ENCODE measurements around the gene ATG5.

The ATG5 gene

DNA sequence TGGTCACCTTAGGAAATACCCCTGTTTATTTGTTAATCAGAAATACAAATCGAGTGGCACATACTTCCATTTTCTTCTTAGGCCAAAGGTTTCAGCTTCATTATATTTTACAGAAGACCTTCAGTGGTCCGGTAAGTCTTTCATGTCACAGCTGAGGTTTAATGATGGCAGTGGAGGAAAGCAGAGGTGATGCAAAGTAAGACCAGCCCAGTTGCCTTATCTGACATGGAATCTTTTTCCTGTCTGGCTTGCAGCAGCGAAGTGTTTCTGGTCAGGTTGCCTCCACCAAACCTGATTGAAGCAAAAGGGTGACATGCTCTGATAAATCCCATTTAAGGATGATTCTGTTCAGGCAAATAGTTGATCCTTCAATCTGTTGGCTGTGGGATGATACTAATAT, 139.4 kb downstream of the ATG5 start:
- H3K9ac ChIP-seq (ENCODE audit: low read depth, low read length): no peak overlapping the region
- no peaks in the 10 kb centered on the region for H3K27me3 ChIP-seq (ENCODE audit: control insufficient read depth, insufficient read depth, low read length)
- H3K36me3 ChIP-seq (ENCODE audit: control insufficient read depth, insufficient read depth, low read length): no peaks in the 10 kb centered on the region
- H3K4me3 ChIP-seq (ENCODE audit: low read depth, low read length): no peak overlapping the region
- H3K9me3 ChIP-seq (ENCODE audit: control insufficient read depth, insufficient read depth, low read length): no peaks in the 10 kb centered on the region
- peaks cover 3% of the 10 kb centered on the region for H3K4me1 ChIP-seq (ENCODE audit: control insufficient read depth, insufficient read depth, low read length)

DNA sequence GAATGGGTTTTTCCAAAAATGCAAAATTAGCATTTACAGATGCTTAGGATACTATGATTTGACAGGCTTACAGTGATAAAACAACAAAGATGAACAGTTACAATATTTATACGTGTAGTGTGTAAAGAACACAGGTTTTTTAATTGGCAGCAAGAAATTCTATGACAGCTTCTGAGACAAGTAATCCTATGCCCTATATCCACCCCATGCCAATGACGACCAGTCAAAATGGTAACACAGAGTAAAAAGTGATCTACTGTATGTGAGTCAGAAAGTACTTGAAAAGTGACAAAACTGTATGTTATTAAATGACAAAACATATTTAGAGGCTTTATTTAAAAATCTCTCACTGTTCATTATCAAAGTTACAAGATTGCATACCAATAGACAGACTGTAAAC, 139.9 kb downstream of the ATG5 start:
- no peaks in the 10 kb centered on the region for H3K9me3 ChIP-seq (ENCODE audit: control insufficient read depth, insufficient read depth, low read length)
- no peak overlapping the region for H3K9ac ChIP-seq (ENCODE audit: low read depth, low read length)
- peaks cover 3% of the 10 kb centered on the region for H3K4me1 ChIP-seq (ENCODE audit: control insufficient read depth, insufficient read depth, low read length)
- no peaks in the 10 kb centered on the region for H3K36me3 ChIP-seq (ENCODE audit: control insufficient read depth, insufficient read depth, low read length)
- H3K4me3 ChIP-seq (ENCODE audit: low read depth, low read length): no peak overlapping the region
- no peaks in the 10 kb centered on the region for H3K27me3 ChIP-seq (ENCODE audit: control insufficient read depth, insufficient read depth, low read length)

DNA sequence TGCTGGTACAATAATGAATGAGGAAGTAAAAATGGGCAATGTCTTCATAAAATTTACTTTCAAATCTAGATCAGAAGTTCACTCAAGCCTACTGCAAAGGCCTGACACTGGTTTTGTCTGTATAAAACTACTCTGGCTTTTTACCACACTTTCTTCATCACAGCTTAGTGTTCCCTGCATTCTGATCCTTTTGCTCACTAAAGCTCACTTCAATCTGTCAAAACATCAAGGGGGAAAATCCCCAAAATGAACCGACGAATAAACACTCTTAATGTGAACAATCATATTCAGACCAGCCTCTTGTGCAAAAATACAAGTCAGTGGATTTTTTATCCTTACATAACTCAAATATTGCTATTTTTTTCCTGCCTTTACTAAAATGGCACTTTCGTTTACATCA, 140.9 kb downstream of the ATG5 start:
- H3K27me3 ChIP-seq (ENCODE audit: control insufficient read depth, insufficient read depth, low read length): no peaks in the 10 kb centered on the region
- no peaks in the 10 kb centered on the region for H3K9me3 ChIP-seq (ENCODE audit: control insufficient read depth, insufficient read depth, low read length)
- H3K4me3 ChIP-seq (ENCODE audit: low read depth, low read length): no peak overlapping the region
- peaks cover 3% of the 10 kb centered on the region for H3K4me1 ChIP-seq (ENCODE audit: control insufficient read depth, insufficient read depth, low read length)
- no peaks in the 10 kb centered on the region for H3K36me3 ChIP-seq (ENCODE audit: control insufficient read depth, insufficient read depth, low read length)
- H3K9ac ChIP-seq (ENCODE audit: low read depth, low read length): no peak overlapping the region

DNA sequence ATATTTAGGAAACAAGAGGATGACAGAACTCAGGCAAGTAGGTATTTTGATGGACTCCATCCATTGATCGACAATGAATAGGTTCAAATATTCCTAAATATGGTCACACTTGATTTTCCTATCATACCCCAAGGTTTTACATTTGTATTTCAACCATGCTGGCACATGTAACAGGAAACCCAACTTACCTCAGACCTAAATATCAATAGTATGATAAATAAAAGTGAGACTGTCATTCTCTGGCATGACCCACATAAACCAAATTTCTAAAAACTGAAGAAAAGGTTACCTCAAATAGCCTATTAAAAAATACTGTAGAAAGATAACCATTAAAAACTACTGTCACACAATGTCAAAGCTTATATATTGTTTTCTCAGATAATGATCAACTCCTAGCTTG, 142.1 kb downstream of the ATG5 start:
- Histone ChIP-seq H3K9me3 (ENCODE audit: control insufficient read depth, insufficient read depth, low read length) (no peaks in the 10 kb centered on the region), H3K4me3 (ENCODE audit: low read depth, low read length) (no peak overlapping the region)

DNA sequence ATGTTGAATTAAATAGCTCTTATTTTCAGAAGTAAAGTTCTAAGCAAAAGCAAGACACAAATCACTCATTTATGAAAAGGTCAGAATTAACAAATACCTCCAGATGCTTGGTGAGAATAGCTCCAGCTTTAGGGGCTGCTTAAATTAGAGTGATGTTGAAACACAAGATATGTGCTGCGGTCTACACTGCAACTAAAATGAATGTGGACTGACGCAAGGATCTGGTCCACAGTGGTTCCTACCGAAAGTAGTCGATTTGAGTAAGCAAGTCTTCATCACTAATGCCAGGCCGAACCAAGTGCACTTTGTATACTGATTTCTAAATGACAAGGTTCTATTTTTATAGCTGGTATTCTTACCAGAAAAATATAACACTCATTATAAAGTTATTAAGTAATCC, 143.1 kb downstream of the ATG5 start:
- Histone ChIP-seq H3K9me3 (ENCODE audit: control insufficient read depth, insufficient read depth, low read length) (no peaks in the 10 kb centered on the region), H3K4me1 (ENCODE audit: control insufficient read depth, insufficient read depth, low read length) (peaks cover 3% of the 10 kb centered on the region), H3K27me3 (ENCODE audit: control insufficient read depth, insufficient read depth, low read length) (no peaks in the 10 kb centered on the region), H3K36me3 (ENCODE audit: control insufficient read depth, insufficient read depth, low read length) (no peaks in the 10 kb centered on the region), H3K4me3 (ENCODE audit: low read depth, low read length) (no peak overlapping the region), H3K9ac (ENCODE audit: low read depth, low read length) (no peak overlapping the region)

More for the DNA sequence above, 142.1 kb downstream of the ATG5 start:
- Histone ChIP-seq H3K4me1 (ENCODE audit: control insufficient read depth, insufficient read depth, low read length) (peaks cover 3% of the 10 kb centered on the region), H3K36me3 (ENCODE audit: control insufficient read depth, insufficient read depth, low read length) (no peaks in the 10 kb centered on the region), H3K9ac (ENCODE audit: low read depth, low read length) (no peak overlapping the region), H3K27me3 (ENCODE audit: control insufficient read depth, insufficient read depth, low read length) (no peaks in the 10 kb centered on the region)

DNA sequence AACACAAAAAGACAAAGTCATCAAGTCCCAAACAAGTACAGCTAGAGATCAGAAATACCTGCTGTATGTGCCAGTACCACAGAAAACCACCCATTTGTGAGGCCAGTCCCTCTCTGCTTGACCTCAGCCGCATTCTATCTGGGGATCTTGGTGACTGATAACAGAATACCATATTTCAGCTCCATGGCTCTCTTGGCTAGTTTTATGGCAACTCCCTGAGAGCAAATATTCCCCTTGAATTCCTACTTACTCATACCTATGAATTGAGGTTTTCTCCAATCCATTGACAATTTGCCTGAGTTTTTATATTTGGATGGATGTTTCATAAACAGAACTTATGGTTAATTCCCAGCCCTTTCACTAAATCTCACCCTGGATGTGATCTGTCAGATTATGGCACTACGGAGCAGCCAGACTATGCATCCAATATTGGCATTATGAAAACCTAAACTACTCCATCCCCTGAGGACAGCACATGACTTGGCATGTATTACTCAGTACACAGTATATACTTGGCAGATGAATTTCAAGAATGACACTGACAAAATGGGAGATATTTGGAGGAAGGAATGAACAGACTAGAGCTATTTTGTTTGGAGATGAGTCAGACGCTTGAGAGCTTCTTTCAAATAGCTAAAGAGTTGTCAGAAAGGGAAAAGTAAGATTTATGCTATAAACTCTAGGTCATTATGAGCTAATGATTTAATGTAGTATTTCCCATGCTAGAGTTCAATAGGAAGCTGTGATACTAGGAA, 143.7 kb downstream of the ATG5 start:
- Histone ChIP-seq H3K27me3 (ENCODE audit: control insufficient read depth, insufficient read depth, low read length) (no peaks in the 10 kb centered on the region), H3K9me3 (ENCODE audit: control insufficient read depth, insufficient read depth, low read length) (no peaks in the 10 kb centered on the region), H3K4me1 (ENCODE audit: control insufficient read depth, insufficient read depth, low read length) (no peaks in the 10 kb centered on the region), H3K9ac (ENCODE audit: low read depth, low read length) (no peak overlapping the region), H3K36me3 (ENCODE audit: control insufficient read depth, insufficient read depth, low read length) (no peaks in the 10 kb centered on the region), H3K4me3 (ENCODE audit: low read depth, low read length) (no peak overlapping the region)

DNA sequence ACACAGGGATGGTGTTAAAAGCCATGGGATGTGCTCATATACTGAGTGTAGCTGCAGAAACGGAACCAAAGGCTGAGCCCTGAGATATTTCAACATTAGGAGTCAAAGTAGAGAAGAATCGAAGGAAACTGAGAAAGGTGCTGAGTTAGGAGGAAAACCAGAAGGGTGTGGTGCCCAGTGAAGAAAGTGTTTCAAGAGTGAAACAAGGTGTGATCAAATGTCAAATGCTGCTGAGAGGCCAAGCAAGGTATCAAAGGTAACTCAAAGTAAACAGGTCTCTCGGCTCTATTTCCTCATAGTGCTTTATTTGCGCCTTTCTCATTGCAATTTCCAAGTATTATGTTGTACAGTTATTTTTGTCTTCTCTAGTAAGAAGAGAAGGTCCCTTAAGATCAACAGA, 145.4 kb downstream of the ATG5 start:
- H3K9me3 ChIP-seq (ENCODE audit: control insufficient read depth, insufficient read depth, low read length): no peaks in the 10 kb centered on the region
- no peaks in the 10 kb centered on the region for H3K36me3 ChIP-seq (ENCODE audit: control insufficient read depth, insufficient read depth, low read length)
- no peaks in the 10 kb centered on the region for H3K4me1 ChIP-seq (ENCODE audit: control insufficient read depth, insufficient read depth, low read length)
- no peak overlapping the region for H3K4me3 ChIP-seq (ENCODE audit: low read depth, low read length)
- H3K9ac ChIP-seq (ENCODE audit: low read depth, low read length): no peak overlapping the region
- H3K27me3 ChIP-seq (ENCODE audit: control insufficient read depth, insufficient read depth, low read length): no peaks in the 10 kb centered on the region

DNA sequence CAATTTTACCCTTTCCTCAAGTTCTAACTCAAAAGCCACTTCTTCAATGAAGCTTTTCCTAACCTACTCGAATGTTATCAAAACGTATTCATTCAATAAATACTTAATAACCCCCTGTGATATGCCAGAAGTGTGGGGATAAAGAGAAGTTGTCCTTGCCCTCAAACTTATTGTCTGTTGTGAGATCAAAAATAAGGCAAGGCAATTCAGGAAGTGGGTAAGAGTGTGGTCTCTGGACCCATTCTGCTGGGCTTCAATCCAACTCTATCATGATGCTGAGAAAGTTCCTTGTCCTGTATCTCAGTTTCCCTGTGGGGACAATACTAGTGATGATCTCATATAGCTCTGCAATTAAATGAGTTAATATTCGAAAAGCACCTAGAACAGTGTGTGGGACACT, 146.7 kb downstream of the ATG5 start:
- no peak overlapping the region for H3K9ac ChIP-seq (ENCODE audit: low read depth, low read length)
- no peaks in the 10 kb centered on the region for H3K36me3 ChIP-seq (ENCODE audit: control insufficient read depth, insufficient read depth, low read length)
- no peak overlapping the region for H3K4me3 ChIP-seq (ENCODE audit: low read depth, low read length)
- H3K9me3 ChIP-seq (ENCODE audit: control insufficient read depth, insufficient read depth, low read length): no peaks in the 10 kb centered on the region
- no peaks in the 10 kb centered on the region for H3K27me3 ChIP-seq (ENCODE audit: control insufficient read depth, insufficient read depth, low read length)
- no peaks in the 10 kb centered on the region for H3K4me1 ChIP-seq (ENCODE audit: control insufficient read depth, insufficient read depth, low read length)

DNA sequence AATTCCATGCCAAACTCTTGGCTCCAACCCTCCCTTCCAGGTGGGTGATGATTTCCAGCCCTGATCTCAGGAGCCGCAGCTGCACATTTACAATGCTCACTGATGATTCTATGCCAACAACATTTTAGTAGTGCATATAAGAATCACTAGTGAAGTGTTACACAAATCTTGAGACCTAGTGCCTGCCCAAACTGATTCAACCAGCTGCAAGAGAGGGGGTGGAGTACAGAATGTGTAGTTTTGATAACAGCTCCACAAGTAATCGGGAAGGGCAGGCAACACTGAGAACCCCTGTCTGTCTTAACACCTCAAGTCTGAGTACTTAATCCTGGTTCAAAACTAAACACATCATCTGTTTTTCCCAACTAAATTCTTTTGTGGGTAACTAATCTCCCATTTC, 147.8 kb downstream of the ATG5 start:
- Histone ChIP-seq H3K9me3 (ENCODE audit: control insufficient read depth, insufficient read depth, low read length) (no peaks in the 10 kb centered on the region), H3K9ac (ENCODE audit: low read depth, low read length) (no peak overlapping the region), H3K36me3 (ENCODE audit: control insufficient read depth, insufficient read depth, low read length) (no peaks in the 10 kb centered on the region), H3K4me1 (ENCODE audit: control insufficient read depth, insufficient read depth, low read length) (no peaks in the 10 kb centered on the region), H3K4me3 (ENCODE audit: low read depth, low read length) (no peak overlapping the region), H3K27me3 (ENCODE audit: control insufficient read depth, insufficient read depth, low read length) (no peaks in the 10 kb centered on the region)

DNA sequence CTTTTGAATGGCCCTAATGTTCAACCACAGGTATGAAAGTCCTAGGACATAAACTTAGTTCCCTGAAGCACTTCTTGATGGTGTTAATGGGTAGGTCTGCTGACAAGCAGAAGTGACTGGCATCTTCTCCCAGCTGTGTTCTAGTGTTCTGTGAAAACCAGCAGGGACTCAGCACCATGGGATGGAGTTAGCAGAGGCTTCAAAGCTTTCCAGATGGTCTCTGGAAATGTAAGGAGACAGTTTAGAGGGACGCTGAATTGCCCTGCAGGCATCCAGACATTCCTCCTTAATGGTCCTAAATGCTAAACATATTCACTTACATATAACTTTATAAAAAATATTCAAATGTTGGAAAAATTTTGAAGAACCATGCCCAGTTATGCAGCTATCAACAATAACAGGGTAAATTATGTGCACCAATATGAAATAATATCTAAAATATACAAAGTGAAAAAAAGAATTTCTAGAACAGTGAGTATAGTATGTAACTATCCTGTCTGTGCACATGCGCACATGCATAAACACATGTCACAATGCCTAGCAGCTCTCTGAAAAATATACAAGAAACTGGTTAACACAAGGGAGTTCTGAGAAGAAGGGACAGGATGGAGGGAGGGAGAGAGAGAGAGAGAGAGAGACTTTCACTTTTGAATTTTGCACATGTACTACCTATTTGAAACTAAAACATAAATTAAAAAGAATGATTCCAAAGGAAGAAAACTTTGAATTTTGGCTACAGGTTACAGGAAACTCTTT, 152.3 kb downstream of the ATG5 start:
- Histone ChIP-seq H3K27me3 (ENCODE audit: control insufficient read depth, insufficient read depth, low read length) (no peaks in the 10 kb centered on the region), H3K9me3 (ENCODE audit: control insufficient read depth, insufficient read depth, low read length) (no peaks in the 10 kb centered on the region), H3K4me3 (ENCODE audit: low read depth, low read length) (no peak overlapping the region), H3K4me1 (ENCODE audit: control insufficient read depth, insufficient read depth, low read length) (no peaks in the 10 kb centered on the region), H3K36me3 (ENCODE audit: control insufficient read depth, insufficient read depth, low read length) (no peaks in the 10 kb centered on the region), H3K9ac (ENCODE audit: low read depth, low read length) (no peak overlapping the region)

DNA sequence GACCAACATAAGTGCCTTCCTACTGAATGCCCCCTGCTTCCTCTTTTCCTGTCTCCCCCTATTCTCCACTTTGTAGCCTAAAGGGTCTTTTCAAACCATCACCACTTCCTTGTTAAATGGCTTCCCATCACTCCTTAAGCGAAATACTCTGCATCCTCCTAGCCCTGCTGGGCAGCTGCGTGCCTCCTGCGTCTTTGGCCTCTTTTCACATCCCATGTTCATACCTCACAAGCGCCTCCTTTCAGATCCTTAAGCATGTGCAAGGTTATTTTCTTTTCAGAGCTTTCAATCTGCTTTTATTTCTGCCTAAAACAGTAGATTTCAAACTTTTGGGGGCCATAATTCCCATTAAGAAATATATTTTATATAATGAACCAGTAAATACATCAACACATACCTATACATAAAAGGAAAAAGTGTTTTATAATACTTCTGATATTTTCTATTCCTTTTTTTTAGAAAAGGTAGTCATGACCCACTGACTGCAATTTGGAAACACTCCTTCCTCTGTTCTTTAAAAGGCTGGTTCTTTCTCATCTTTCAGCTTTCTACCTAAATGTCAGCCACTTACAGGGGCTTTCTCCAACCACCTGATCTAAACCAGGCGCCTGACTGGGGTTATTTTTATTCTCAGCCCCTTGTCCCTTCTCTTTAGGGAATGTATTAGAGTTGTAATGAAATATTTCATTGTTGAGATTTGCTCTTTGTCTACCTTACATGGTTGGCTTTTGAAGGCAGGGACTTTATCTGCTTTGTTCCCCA, 155.3 kb downstream of the ATG5 start:
- H3K9me3 ChIP-seq (ENCODE audit: control insufficient read depth, insufficient read depth, low read length): no peaks in the 10 kb centered on the region
- H3K36me3 ChIP-seq (ENCODE audit: control insufficient read depth, insufficient read depth, low read length): no peaks in the 10 kb centered on the region
- H3K9ac ChIP-seq (ENCODE audit: low read depth, low read length): no peak overlapping the region
- H3K4me1 ChIP-seq (ENCODE audit: control insufficient read depth, insufficient read depth, low read length): peaks cover 6% of the 10 kb centered on the region
- H3K4me3 ChIP-seq (ENCODE audit: low read depth, low read length): no peak overlapping the region
- H3K27me3 ChIP-seq (ENCODE audit: control insufficient read depth, insufficient read depth, low read length): no peaks in the 10 kb centered on the region

Data from iPS-15b (cell line).